Mesenchymal stem cell (in vitro differentiated cells and primary cell): ENCODE results near the gene AGTPBP1.

Source experiments
- DNase-seq: peaks from one replicate; pipeline ENCODE4 v3.0.0-alpha.2; 2013
- H2AFZ ChIP-seq: one replicate; pipeline ENCODE4 v1.6.1; 2013; ENCODE audit warnings: low read depth, mild to moderate bottlenecking, control low read depth, inconsistent platforms, low read length, moderate library complexity
- H2AK5ac ChIP-seq: 2 replicates; pipeline ENCODE4 v1.6.1; 2013; ENCODE audit warnings: low read length, moderate library complexity, mild to moderate bottlenecking, inconsistent platforms; ENCODE audit not compliant: severe bottlenecking
- H2BK120ac ChIP-seq: one replicate; pipeline ENCODE4 v1.6.1; 2013; ENCODE audit warnings: low read depth, mild to moderate bottlenecking, inconsistent platforms, low read length, moderate library complexity
- H2BK12ac ChIP-seq, 2 experiments: one replicate each; pipeline ENCODE4 v1.6.1; 2013; ENCODE audit warnings: inconsistent platforms in 2 of 2, low read length in 2 of 2, mild to moderate bottlenecking in 2 of 2, moderate library complexity in 2 of 2, control low read depth in 1 of 2
- H2BK15ac ChIP-seq: one replicate; pipeline ENCODE4 v1.6.1; 2013; ENCODE audit warnings: mild to moderate bottlenecking, low read depth, inconsistent platforms; ENCODE audit not compliant: poor library complexity, severe bottlenecking
- H2BK5ac ChIP-seq: 2 replicates; pipeline ENCODE4 v1.6.1; 2013; ENCODE audit warnings: low read depth, mild to moderate bottlenecking, low read length, control low read depth, inconsistent platforms; ENCODE audit not compliant: poor library complexity, severe bottlenecking
- H3K14ac ChIP-seq, 2 experiments: one replicate each; pipeline ENCODE4 v1.6.1; 2013; ENCODE audit warnings: inconsistent platforms in 2 of 2, low read length in 2 of 2, control low read depth in 1 of 2, mild to moderate bottlenecking in 1 of 2, moderate library complexity in 1 of 2
- H3K18ac ChIP-seq, 2 experiments: one replicate each; pipeline ENCODE4 v1.6.1; 2013; ENCODE audit warnings: inconsistent platforms in 2 of 2, low read length in 2 of 2, control low read depth in 1 of 2, low read depth in 1 of 2, mild to moderate bottlenecking in 1 of 2
- H3K23ac ChIP-seq, 2 experiments: one replicate each; pipeline ENCODE4 v1.6.1; 2013; ENCODE audit warnings: inconsistent platforms in 2 of 2, low read length in 2 of 2, mild to moderate bottlenecking in 2 of 2, moderate library complexity in 2 of 2, control low read depth in 1 of 2
- H3K27ac ChIP-seq: 2 replicates; pipeline ENCODE4 v1.5.1; 2013; ENCODE audit warnings: mild to moderate bottlenecking, moderate library complexity, low read length, control low read depth, inconsistent platforms; ENCODE audit not compliant: poor library complexity, severe bottlenecking
- H3K27me3 ChIP-seq, 2 experiments: 2 replicates each; pipeline versions ENCODE4 v1.6.1 to v1.7.0; 2013; ENCODE audit warnings: low read length in 2 of 2, mild to moderate bottlenecking in 2 of 2, moderate library complexity in 2 of 2, control low read depth in 1 of 2, inconsistent platforms in 1 of 2; ENCODE audit not compliant: control insufficient read depth in 1 of 2, insufficient read depth in 1 of 2
- H3K36me3 ChIP-seq, 2 experiments: 2 replicates each; pipeline versions ENCODE4 v1.6.1 to v1.7.0; 2013; ENCODE audit warnings: low read length in 2 of 2, control low read depth in 1 of 2, inconsistent platforms in 1 of 2, low read depth in 1 of 2, mild to moderate bottlenecking in 1 of 2; ENCODE audit not compliant: insufficient read depth in 2 of 2, control insufficient read depth in 1 of 2
- H3K4ac ChIP-seq, 2 experiments: one replicate each; pipeline ENCODE4 v1.6.1; 2013; ENCODE audit warnings: inconsistent platforms in 2 of 2, low read length in 2 of 2, mild to moderate bottlenecking in 2 of 2, moderate library complexity in 2 of 2, control low read depth in 1 of 2, low read depth in 1 of 2
- H3K4me1 ChIP-seq: 2 replicates; pipeline ENCODE4 v1.6.1; 2013; ENCODE audit warnings: low read depth, low read length, control low read depth; ENCODE audit not compliant: control insufficient read depth, insufficient read depth
- H3K4me2 ChIP-seq: 2 replicates; pipeline ENCODE4 v1.6.1; 2013; ENCODE audit warnings: low read length, mild to moderate bottlenecking, inconsistent platforms; ENCODE audit not compliant: poor library complexity, severe bottlenecking
- H3K4me3 ChIP-seq, 2 experiments: 2 replicates each; pipeline versions ENCODE4 v1.5.1 to v1.7.0; 2013; ENCODE audit warnings: low read length in 2 of 2, mild to moderate bottlenecking in 2 of 2, control low read depth in 1 of 2, low read depth in 1 of 2; ENCODE audit not compliant: insufficient read depth in 1 of 2
- H3K79me1 ChIP-seq: replicated peaks from 2 replicates; pipeline ENCODE4 v1.6.1; 2013; ENCODE audit warnings: mild to moderate bottlenecking, control low read depth, low read length, inconsistent platforms; ENCODE audit not compliant: poor library complexity, severe bottlenecking
- H3K9ac ChIP-seq: 2 replicates; pipeline ENCODE4 v1.7.0; 2013; ENCODE audit warnings: mild to moderate bottlenecking, low read length, moderate library complexity
- H3K9me3 ChIP-seq: 2 replicates; pipeline ENCODE4 v1.7.0; 2013; ENCODE audit warnings: mild to moderate bottlenecking, low read length; ENCODE audit not compliant: control insufficient read depth
- H4K8ac ChIP-seq: one replicate; pipeline ENCODE4 v1.6.1; 2013; ENCODE audit warnings: inconsistent platforms, mild to moderate bottlenecking, low read length, moderate library complexity
- H4K91ac ChIP-seq: one replicate; pipeline ENCODE4 v1.6.1; 2013; ENCODE audit warnings: mild to moderate bottlenecking, low read length, inconsistent platforms
- WGBS: methylation state at CpG from one replicate; pipeline ENCODE4 v1.1.7; 2013; ENCODE audit warnings: mixed read lengths; 5-methylcytosine and 5-hydroxymethylcytosine counted together

The AGTPBP1 gene

GRCh38 chr9:85631809-85632208 is 109.9 kb downstream of the AGTPBP1 start:
- H3K23ac ChIP-seq: no peak overlapping the region
- H2BK120ac ChIP-seq: no peak overlapping the region
- H4K8ac ChIP-seq: no peak overlapping the region
- no peak overlapping the region for H2BK5ac ChIP-seq
- H3K4ac ChIP-seq: no peak overlapping the region
- H3K36me3 ChIP-seq: peaks cover 0 to 4% of the 10 kb centered on the region in 2 experiments
- H3K4me2 ChIP-seq: no peak overlapping the region
- no peak overlapping the region for H3K9ac ChIP-seq
- no peaks in the 10 kb centered on the region for H3K79me1 ChIP-seq
- H3K27ac ChIP-seq: no peak overlapping the region
- H2AFZ ChIP-seq: no peak overlapping the region
- no peaks in the 10 kb centered on the region for H3K9me3 ChIP-seq
- H3K4me1 ChIP-seq: no peaks in the 10 kb centered on the region
- WGBS: no CpG with 5 or more reads among the region's 1 CpG
- H2BK15ac ChIP-seq: no peak overlapping the region
- H3K18ac ChIP-seq: no peak overlapping the region
- H4K91ac ChIP-seq: no peak overlapping the region
- H2AK5ac ChIP-seq: no peak overlapping the region
- H3K27me3 ChIP-seq: no peaks in the 10 kb centered on the region
- H3K14ac ChIP-seq: no peak overlapping the region
- no peak overlapping the region for H3K4me3 ChIP-seq
- H2BK12ac ChIP-seq: no peak overlapping the region
- DNase-seq: no peak

DNA sequence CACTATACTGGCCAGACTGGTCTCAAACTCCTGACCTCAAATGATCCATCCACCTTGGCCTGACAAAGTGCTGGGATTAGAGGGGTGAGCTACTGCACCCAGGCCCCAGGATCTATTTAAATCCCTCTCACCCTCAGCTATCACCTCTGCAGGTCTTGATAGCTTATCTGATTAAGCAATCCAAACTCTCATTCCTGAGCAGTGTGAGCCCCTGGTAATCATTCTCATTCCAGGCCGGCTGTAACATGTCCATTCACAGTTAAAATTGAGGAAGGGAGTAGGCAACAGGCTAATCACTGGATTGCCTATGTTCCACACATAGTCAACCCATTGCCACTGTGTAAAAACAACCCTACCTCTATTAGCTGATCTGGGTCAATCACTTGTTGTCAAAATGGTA is 111.1 kb downstream of the AGTPBP1 start:
- Histone ChIP-seq H2BK5ac (no peak overlapping the region), H3K4me1 (no peaks in the 10 kb centered on the region), H3K18ac (no peak overlapping the region), H3K4me2 (no peak overlapping the region), H4K91ac (no peak overlapping the region), H2AFZ (no peak overlapping the region), H3K27ac (no peak overlapping the region), H3K4me3 (no peak overlapping the region), H2BK120ac (no peak overlapping the region), H3K27me3 (no peaks in the 10 kb centered on the region), H3K36me3 (peaks cover 0 to 4% of the 10 kb centered on the region in 2 experiments), H2AK5ac (no peak overlapping the region), H3K9ac (no peak overlapping the region), H2BK15ac (no peak overlapping the region), H3K4ac (no peak overlapping the region), H3K14ac (no peak overlapping the region), H3K9me3 (no peaks in the 10 kb centered on the region), H4K8ac (no peak overlapping the region), H2BK12ac (no peak overlapping the region), H3K23ac (no peak overlapping the region), H3K79me1 (no peaks in the 10 kb centered on the region)
- no peak for DNase-seq
- WGBS: 67% methylated on average over 1 of the region's 1 CpG

DNA sequence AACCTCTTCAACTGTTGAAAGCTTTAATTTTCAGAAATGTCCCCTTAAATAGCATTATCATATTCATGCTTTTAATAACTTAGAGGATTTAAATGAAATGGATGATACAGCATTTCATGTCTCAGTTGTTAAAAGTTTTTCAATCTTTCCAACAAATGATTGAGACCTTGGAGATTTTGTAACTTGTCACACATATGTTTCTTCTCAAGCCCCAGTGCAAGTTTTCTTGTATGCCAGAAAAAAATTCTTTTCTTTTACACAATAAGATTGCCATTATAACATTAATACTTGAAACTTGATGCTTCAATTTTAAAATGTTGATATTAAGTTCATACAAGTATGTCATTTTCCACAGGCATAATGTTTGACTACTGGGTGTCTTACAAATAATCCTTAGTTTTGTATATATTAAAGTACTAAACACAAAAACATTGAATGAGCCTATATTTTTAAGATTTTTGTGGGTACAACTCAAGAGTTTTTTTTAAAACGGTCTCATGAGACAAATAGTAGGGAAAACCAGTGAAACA is 124.5 kb downstream of the AGTPBP1 start:
- Histone ChIP-seq H3K4me1 (no peaks in the 10 kb centered on the region), H3K4me2 (no peak overlapping the region), H2BK12ac (no peak overlapping the region), H3K9me3 (no peaks in the 10 kb centered on the region), H3K4me3 (no peak overlapping the region), H3K36me3 (no peaks in the 10 kb centered on the region), H3K23ac (no peak overlapping the region), H4K91ac (no peak overlapping the region), H3K18ac (no peak overlapping the region), H2AFZ (no peak overlapping the region), H3K79me1 (peaks cover 2% of the 10 kb centered on the region), H2BK15ac (no peak overlapping the region), H2BK120ac (no peak overlapping the region), H3K27me3 (no peaks in the 10 kb centered on the region), H2AK5ac (no peak overlapping the region), H2BK5ac (no peak overlapping the region), H3K4ac (no peak overlapping the region), H3K14ac (no peak overlapping the region), H3K9ac (no peak overlapping the region), H3K27ac (no peak overlapping the region), H4K8ac (no peak overlapping the region)
- WGBS: no CpG with 5 or more reads among the region's 1 CpG
- no peak for DNase-seq

DNA sequence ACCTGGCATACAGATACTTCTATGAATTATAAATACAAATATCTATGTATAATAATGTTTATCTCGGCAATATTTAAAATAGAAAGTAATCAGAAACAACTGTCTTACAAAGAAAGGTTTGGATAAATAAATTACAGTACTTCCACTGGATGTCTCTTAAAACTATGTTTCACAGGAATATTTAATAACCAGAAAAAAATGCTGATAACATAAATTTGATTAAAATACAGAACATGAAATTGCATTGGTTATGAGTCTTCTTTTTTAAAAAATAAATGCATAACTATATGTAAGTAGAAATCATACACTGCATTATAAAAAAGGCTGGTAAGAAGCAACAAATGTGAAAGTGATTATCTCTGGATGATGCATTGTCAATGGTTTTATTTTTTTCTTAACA is 126.0 kb downstream of the AGTPBP1 start:
- no peak overlapping the region for H3K4ac ChIP-seq
- H2BK12ac ChIP-seq: no peak overlapping the region
- no CpG with 5 or more reads among the region's 1 CpG for WGBS
- H3K27me3 ChIP-seq: no peaks in the 10 kb centered on the region
- H4K91ac ChIP-seq: no peak overlapping the region
- no peak overlapping the region for H3K23ac ChIP-seq
- H3K36me3 ChIP-seq: no peaks in the 10 kb centered on the region
- H2BK120ac ChIP-seq: no peak overlapping the region
- DNase-seq: no peak
- no peak overlapping the region for H2BK5ac ChIP-seq
- no peak overlapping the region for H3K27ac ChIP-seq
- H3K14ac ChIP-seq: no peak overlapping the region
- H2BK15ac ChIP-seq: no peak overlapping the region
- H2AK5ac ChIP-seq: no peak overlapping the region
- no peak overlapping the region for H3K4me3 ChIP-seq
- no peak overlapping the region for H3K4me2 ChIP-seq
- no peak overlapping the region for H4K8ac ChIP-seq
- H3K9me3 ChIP-seq: no peaks in the 10 kb centered on the region
- H3K4me1 ChIP-seq: no peaks in the 10 kb centered on the region
- peaks cover 2% of the 10 kb centered on the region for H3K79me1 ChIP-seq
- H2AFZ ChIP-seq: no peak overlapping the region
- no peak overlapping the region for H3K9ac ChIP-seq
- H3K18ac ChIP-seq: no peak overlapping the region
